ENCODE data around the gene ABCA2. TPM values are rescaled to one million over a fixed set of nuclear protein-coding genes. Genes with fewer than 3 reads are reported as not detected.
A peak's percentile ranks its signal among the peaks of the same experiment; 100 is the strongest.

ABCA2 gene
- total RNA-seq, 2 donors from 2014 or later = 28.3 to 28.5 TPM

GRCh38 chr9:137030006-137030405, 2.0 kb upstream of the ABCA2 start:
- no peak overlapping the region for H3K4me3 ChIP-seq
- H3K27me3 ChIP-seq = no peaks in the 10 kb centered on the region
- H3K27ac ChIP-seq = no peak overlapping the region
- H3K9me3 ChIP-seq = no peaks in the 10 kb centered on the region
- no peaks in the 10 kb centered on the region for H3K36me3 ChIP-seq
- no peak for DNase-seq (ENCODE audit: low spot score)
- no peak for TF ChIP-seq CTCF (IDR thresholded peaks at IDR 0.05)
- H3K4me1 ChIP-seq = peaks cover 0 to 34% of the 10 kb centered on the region in 2 donors

- Histone ChIP-seq H3K9me3 (no peaks in the 10 kb centered on the region), H3K36me3 (no peaks in the 10 kb centered on the region), H3K27me3 (no peaks in the 10 kb centered on the region), H3K27ac (peak overlapping the region in 1 of 2 donors; percentile 67), H3K4me1 (peaks cover 0 to 27% of the 10 kb centered on the region in 2 donors), H3K4me3 (peak overlapping the region in 1 of 2 donors; percentile 69)
- DNase-seq (ENCODE audit: low spot score) = peak; percentile 74
- peak; percentile 92 to 95 for TF ChIP-seq CTCF (IDR thresholded peaks at IDR 0.05)
These were observed 1.3 kb upstream of the ABCA2 start for GRCh38 chr9:137029058-137029936.

GRCh38 chr9:137028263-137029057, 423 bp upstream of the ABCA2 start:
- Histone ChIP-seq H3K9me3 (no peaks in the 10 kb centered on the region), H3K27ac (peak overlapping the region; percentile 67 to 69), H3K4me1 (peaks cover 0 to 27% of the 10 kb centered on the region in 2 donors), H3K36me3 (no peaks in the 10 kb centered on the region), H3K27me3 (no peaks in the 10 kb centered on the region), H3K4me3 (peak overlapping the region; percentile 58 to 69)
- no peak for DNase-seq (ENCODE audit: low spot score)
- no peak for TF ChIP-seq CTCF (IDR thresholded peaks at IDR 0.05)

- no peak for DNase-seq (ENCODE audit: low spot score)
- Histone ChIP-seq H3K9me3 (no peaks in the 10 kb centered on the region), H3K4me1 (peaks cover 0 to 27% of the 10 kb centered on the region in 2 donors), H3K36me3 (no peaks in the 10 kb centered on the region), H3K27me3 (no peaks in the 10 kb centered on the region), H3K4me3 (peak overlapping the region; percentile 49 to 63), H3K27ac (peak overlapping the region; percentile 47 to 64)
- TF ChIP-seq CTCF (IDR thresholded peaks at IDR 0.05) = no peak
These were observed 1.2 kb downstream of the ABCA2 start for GRCh38 chr9:137026828-137027227.

- Histone ChIP-seq H3K27ac (no peak overlapping the region), H3K4me3 (no peak overlapping the region), H3K4me1 (peaks cover 0 to 27% of the 10 kb centered on the region in 2 donors), H3K27me3 (no peaks in the 10 kb centered on the region), H3K9me3 (no peaks in the 10 kb centered on the region), H3K36me3 (no peaks in the 10 kb centered on the region)
- no peak for TF ChIP-seq CTCF (IDR thresholded peaks at IDR 0.05)
- no peak for DNase-seq (ENCODE audit: low spot score)
These were observed 1.7 kb downstream of the ABCA2 start for GRCh38 chr9:137026384-137026783.
